Dendritic cell treated with granulocyte-macrophage colony-stimulating factor and Interleukin-4, amounts not matched to agents 40 ng/mL and 50 ng/mL, for 4 days (primary cell): ENCODE data around the gene SERTM1.

Experiments used
- H3K27ac Mint-ChIP-seq: one replicate; pipeline ENCODE4 v1.8.0; 2022; ENCODE audit warnings: mild to moderate bottlenecking, mixed read lengths
- H3K27me3 Mint-ChIP-seq: one replicate; pipeline ENCODE4 v1.8.0; 2022; ENCODE audit warnings: mild to moderate bottlenecking, mixed read lengths
- H3K36me3 Mint-ChIP-seq: one replicate; pipeline ENCODE4 v1.8.0; 2022; ENCODE audit warnings: low read depth, mixed read lengths
- H3K4me1 Mint-ChIP-seq: one replicate; pipeline ENCODE4 v1.8.0; 2022; ENCODE audit warnings: low read depth, mixed read lengths
- H3K4me3 Mint-ChIP-seq: one replicate; pipeline ENCODE4 v1.8.0; 2022; ENCODE audit warnings: mild to moderate bottlenecking, moderate library complexity, mixed read lengths
- H3K9me3 Mint-ChIP-seq: one replicate; pipeline ENCODE4 v1.8.0; 2022; ENCODE audit warnings: mixed read lengths
- intact Hi-C: fragments of 100-400 bp; cut with micrococcal nuclease; formaldehyde crosslinking; loops from one replicate; pipeline ENCODE4 v1.15.0; 2022

The SERTM1 gene

GRCh38 chr13:36673838-36674326, at the start of gene SERTM1:
TSS of gene SERTM1 (plus strand) at chr13:36674020. CDS start at chr13:36695079, 21,059 bp downstream.
- no peaks in the 10 kb centered on the region for H3K36me3 Mint-ChIP-seq
- intact Hi-C loops, result no loop called here
- peaks cover 45% of the 10 kb centered on the region for H3K27me3 Mint-ChIP-seq
- no peak within 1 kb of the TSS for H3K27ac Mint-ChIP-seq
- peaks cover 11% of the 10 kb centered on the region for H3K4me1 Mint-ChIP-seq
- no peak within 1 kb of the TSS for H3K4me3 Mint-ChIP-seq
- H3K9me3 Mint-ChIP-seq, result no peaks in the 10 kb centered on the region

GRCh38 chr13:36628377-36629056, 45.3 kb upstream of the SERTM1 start:
- Mint-ChIP-seq H3K4me1 (no peaks in the 10 kb centered on the region), H3K4me3 (no peak overlapping the region), H3K36me3 (no peaks in the 10 kb centered on the region), H3K27me3 (no peaks in the 10 kb centered on the region), H3K9me3 (no peaks in the 10 kb centered on the region), H3K27ac (no peak overlapping the region)
- intact Hi-C loops, result no loop called here

GRCh38 chr13:36629057-36629385, 44.8 kb upstream of the SERTM1 start:
- Mint-ChIP-seq H3K27me3 (no peaks in the 10 kb centered on the region), H3K4me1 (no peaks in the 10 kb centered on the region), H3K4me3 (no peak overlapping the region), H3K27ac (no peak overlapping the region), H3K9me3 (no peaks in the 10 kb centered on the region), H3K36me3 (no peaks in the 10 kb centered on the region)
- intact Hi-C loops, result no loop called here

GRCh38 chr13:36630181-36630803, 43.5 kb upstream of the SERTM1 start:
- no peak overlapping the region for H3K4me3 Mint-ChIP-seq
- intact Hi-C loops, result no loop called here
- no peaks in the 10 kb centered on the region for H3K4me1 Mint-ChIP-seq
- H3K27ac Mint-ChIP-seq, result no peak overlapping the region
- H3K36me3 Mint-ChIP-seq, result no peaks in the 10 kb centered on the region
- no peaks in the 10 kb centered on the region for H3K27me3 Mint-ChIP-seq
- no peaks in the 10 kb centered on the region for H3K9me3 Mint-ChIP-seq

- Mint-ChIP-seq H3K4me1 (no peaks in the 10 kb centered on the region), H3K27ac (no peak overlapping the region), H3K27me3 (peaks cover 1% of the 10 kb centered on the region), H3K9me3 (peaks cover 8% of the 10 kb centered on the region), H3K4me3 (no peak overlapping the region), H3K36me3 (no peaks in the 10 kb centered on the region)
- intact Hi-C loops, result no loop called here
These were observed 34.2 kb upstream of the SERTM1 start for GRCh38 chr13:36639610-36640009.

- Mint-ChIP-seq H3K9me3 (no peaks in the 10 kb centered on the region), H3K4me1 (no peaks in the 10 kb centered on the region), H3K4me3 (no peak overlapping the region), H3K36me3 (no peaks in the 10 kb centered on the region), H3K27ac (no peak overlapping the region), H3K27me3 (no peaks in the 10 kb centered on the region)
- intact Hi-C loops, result no loop called here
These were observed 23.2 kb upstream of the SERTM1 start for GRCh38 chr13:36650611-36651010.

GRCh38 chr13:36665630-36666029, 8.2 kb upstream of the SERTM1 start:
- no peak overlapping the region for H3K4me3 Mint-ChIP-seq
- no peak overlapping the region for H3K27ac Mint-ChIP-seq
- no peaks in the 10 kb centered on the region for H3K36me3 Mint-ChIP-seq
- H3K4me1 Mint-ChIP-seq, result peaks cover 15% of the 10 kb centered on the region
- intact Hi-C loops, result no loop called here
- peaks cover 2% of the 10 kb centered on the region for H3K27me3 Mint-ChIP-seq
- no peaks in the 10 kb centered on the region for H3K9me3 Mint-ChIP-seq

GRCh38 chr13:36666477-36667229, 7.2 kb upstream of the SERTM1 start:
- Mint-ChIP-seq H3K36me3 (no peaks in the 10 kb centered on the region), H3K27me3 (peaks cover 2% of the 10 kb centered on the region), H3K27ac (no peak overlapping the region), H3K9me3 (no peaks in the 10 kb centered on the region), H3K4me1 (peaks cover 15% of the 10 kb centered on the region), H3K4me3 (no peak overlapping the region)
- intact Hi-C loops, result no loop called here

GRCh38 chr13:36668316-36668715, 5.5 kb upstream of the SERTM1 start:
- intact Hi-C loops, result no loop called here
- Mint-ChIP-seq H3K4me1 (peaks cover 15% of the 10 kb centered on the region), H3K36me3 (no peaks in the 10 kb centered on the region), H3K27me3 (peaks cover 15% of the 10 kb centered on the region), H3K4me3 (no peak overlapping the region), H3K9me3 (no peaks in the 10 kb centered on the region), H3K27ac (no peak overlapping the region)

- Mint-ChIP-seq H3K36me3 (no peaks in the 10 kb centered on the region), H3K27ac (no peak overlapping the region), H3K4me3 (no peak overlapping the region), H3K27me3 (peaks cover 45% of the 10 kb centered on the region), H3K9me3 (no peaks in the 10 kb centered on the region), H3K4me1 (peaks cover 16% of the 10 kb centered on the region)
- intact Hi-C loops, result no loop called here
These were observed 468 bp upstream of the SERTM1 start for GRCh38 chr13:36673352-36673751.

GRCh38 chr13:36674337-36675212, 755 bp downstream of the SERTM1 start:
- peaks cover 45% of the 10 kb centered on the region for H3K27me3 Mint-ChIP-seq
- intact Hi-C loops, result no loop called here
- H3K4me3 Mint-ChIP-seq, result no peak overlapping the region
- H3K9me3 Mint-ChIP-seq, result no peaks in the 10 kb centered on the region
- no peaks in the 10 kb centered on the region for H3K36me3 Mint-ChIP-seq
- H3K4me1 Mint-ChIP-seq, result peaks cover 10% of the 10 kb centered on the region
- H3K27ac Mint-ChIP-seq, result no peak overlapping the region

- peaks cover 10% of the 10 kb centered on the region for H3K4me1 Mint-ChIP-seq
- H3K27ac Mint-ChIP-seq, result no peak overlapping the region
- H3K36me3 Mint-ChIP-seq, result no peaks in the 10 kb centered on the region
- peaks cover 43% of the 10 kb centered on the region for H3K27me3 Mint-ChIP-seq
- no peaks in the 10 kb centered on the region for H3K9me3 Mint-ChIP-seq
- H3K4me3 Mint-ChIP-seq, result no peak overlapping the region
- intact Hi-C loops, result no loop called here
These were observed 1.4 kb downstream of the SERTM1 start for GRCh38 chr13:36675213-36675536.

GRCh38 chr13:36680913-36681312, 7.1 kb downstream of the SERTM1 start:
- Mint-ChIP-seq H3K4me3 (no peak overlapping the region), H3K4me1 (no peaks in the 10 kb centered on the region), H3K36me3 (no peaks in the 10 kb centered on the region), H3K9me3 (no peaks in the 10 kb centered on the region), H3K27me3 (peaks cover 5% of the 10 kb centered on the region), H3K27ac (no peak overlapping the region)
- intact Hi-C loops, result no loop called here
